GM11168 (cell line): ENCODE data around the gene GGT5.
"Not testable (repeated sequence)": the region's sequence is repeated elsewhere in the genome, so short reads cannot be mapped to it uniquely, and the experiment has no call there.

Experiments used
- in situ Hi-C: fragments of 300-500 bp; cut with MboI; formaldehyde crosslinking; loops from one replicate; pipeline ENCODE4 v1.12.0; 2022; ENCODE audit warnings: low sequenced_read_pairs; ENCODE audit not compliant: unreplicated experiment

Gene GGT5

GRCh38 chr22:24208012-24208749 lies 36.7 kb downstream of the GGT5 start:
- in situ Hi-C loops = no loop called here

GRCh38 chr22:24207264-24208011 lies 37.4 kb downstream of the GGT5 start:
- in situ Hi-C loops = no loop called here

- in situ Hi-C loops = not testable (repeated sequence)
Observed at GRCh38 chr22:24206460-24207263, 38.2 kb downstream of the GGT5 start.

GRCh38 chr22:24205438-24206195 lies 39.3 kb downstream of the GGT5 start:
- in situ Hi-C loops = no loop called here

DNA sequence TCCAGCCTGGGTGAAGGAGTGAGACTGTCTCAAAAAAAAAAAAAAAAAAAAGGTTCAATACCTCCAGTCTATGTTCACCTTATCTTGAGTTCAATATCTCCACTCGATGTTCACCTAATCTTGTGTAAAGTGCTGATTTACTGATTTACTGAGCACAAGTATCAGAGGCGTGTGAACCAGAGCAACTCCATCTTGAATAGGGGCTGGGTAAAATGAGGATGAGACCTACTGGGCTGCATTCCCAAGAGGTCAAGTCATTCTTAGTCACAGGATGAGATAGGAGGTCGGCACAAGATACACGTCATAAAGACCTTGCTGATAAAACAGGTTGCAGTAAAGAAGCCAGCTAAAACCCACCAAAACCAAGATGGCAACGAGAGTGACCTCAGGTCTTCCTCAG lies 41.0 kb downstream of the GGT5 start:
- in situ Hi-C loops = not testable (repeated sequence)

DNA sequence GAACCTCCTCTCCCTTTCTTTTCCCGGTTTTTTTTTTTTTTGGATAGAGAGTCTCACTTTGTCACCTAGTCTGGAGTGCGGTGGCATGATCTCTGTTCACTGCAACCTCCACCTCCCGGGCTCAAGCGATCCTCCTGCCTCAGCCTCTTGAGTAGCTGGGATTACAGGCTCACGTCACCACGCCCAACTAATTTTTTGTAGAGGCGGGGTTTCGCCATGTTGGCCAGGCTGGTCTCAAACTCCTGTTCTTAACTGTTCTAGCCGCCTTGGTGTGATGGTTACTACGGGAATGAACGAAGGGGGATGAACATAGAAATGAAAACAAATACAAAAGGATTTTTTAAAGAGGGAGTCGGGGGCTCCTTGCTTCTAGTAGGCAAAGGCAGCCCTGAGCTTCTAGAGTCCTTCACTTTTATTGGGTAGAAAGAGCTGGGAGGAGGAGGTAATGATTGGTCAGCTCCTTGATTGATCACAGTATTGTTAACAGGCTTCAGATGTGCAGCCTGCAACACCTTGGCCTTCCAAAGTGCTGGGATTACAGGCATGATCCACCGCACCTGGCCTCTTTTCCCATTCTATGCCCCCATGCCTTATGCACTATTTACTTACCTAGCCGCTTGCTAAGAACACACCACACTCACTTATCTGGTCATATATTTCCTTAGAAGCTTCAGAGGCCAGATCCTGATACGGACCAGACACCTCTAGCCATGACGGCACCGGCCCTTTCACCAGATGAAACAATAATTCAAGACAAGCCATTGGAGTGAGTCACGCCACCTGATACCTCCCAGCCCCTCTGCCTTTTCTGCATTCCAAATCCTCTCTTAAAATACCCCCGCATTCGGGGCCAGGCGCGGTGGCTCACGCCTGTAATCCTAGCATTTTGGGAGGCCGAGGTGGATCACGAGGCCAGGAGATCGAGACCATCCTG lies 42.9 kb downstream of the GGT5 start:
- in situ Hi-C loops = no loop called here

- in situ Hi-C loops = no loop called here
Observed at GRCh38 chr22:24200619-24201212, 44.2 kb downstream of the GGT5 start.

- in situ Hi-C loops = no loop called here
Observed at GRCh38 chr22:24198682-24199052, 46.2 kb downstream of the GGT5 start.

- in situ Hi-C loops = no loop called here
Observed at GRCh38 chr22:24191893-24192292, 53.0 kb downstream of the GGT5 start.

- in situ Hi-C loops = no loop called here
Observed at GRCh38 chr22:24191381-24191841, 53.5 kb downstream of the GGT5 start.

- in situ Hi-C loops = no loop called here
Observed at GRCh38 chr22:24190596-24191208, 54.2 kb downstream of the GGT5 start.

- in situ Hi-C loops = no loop called here
Observed at GRCh38 chr22:24190159-24190540, 54.7 kb downstream of the GGT5 start.

GRCh38 chr22:24189249-24190158 lies 55.4 kb downstream of the GGT5 start:
- in situ Hi-C loops = no loop called here

- in situ Hi-C loops = no loop called here
Observed at GRCh38 chr22:24188705-24189248, 56.1 kb downstream of the GGT5 start.

DNA sequence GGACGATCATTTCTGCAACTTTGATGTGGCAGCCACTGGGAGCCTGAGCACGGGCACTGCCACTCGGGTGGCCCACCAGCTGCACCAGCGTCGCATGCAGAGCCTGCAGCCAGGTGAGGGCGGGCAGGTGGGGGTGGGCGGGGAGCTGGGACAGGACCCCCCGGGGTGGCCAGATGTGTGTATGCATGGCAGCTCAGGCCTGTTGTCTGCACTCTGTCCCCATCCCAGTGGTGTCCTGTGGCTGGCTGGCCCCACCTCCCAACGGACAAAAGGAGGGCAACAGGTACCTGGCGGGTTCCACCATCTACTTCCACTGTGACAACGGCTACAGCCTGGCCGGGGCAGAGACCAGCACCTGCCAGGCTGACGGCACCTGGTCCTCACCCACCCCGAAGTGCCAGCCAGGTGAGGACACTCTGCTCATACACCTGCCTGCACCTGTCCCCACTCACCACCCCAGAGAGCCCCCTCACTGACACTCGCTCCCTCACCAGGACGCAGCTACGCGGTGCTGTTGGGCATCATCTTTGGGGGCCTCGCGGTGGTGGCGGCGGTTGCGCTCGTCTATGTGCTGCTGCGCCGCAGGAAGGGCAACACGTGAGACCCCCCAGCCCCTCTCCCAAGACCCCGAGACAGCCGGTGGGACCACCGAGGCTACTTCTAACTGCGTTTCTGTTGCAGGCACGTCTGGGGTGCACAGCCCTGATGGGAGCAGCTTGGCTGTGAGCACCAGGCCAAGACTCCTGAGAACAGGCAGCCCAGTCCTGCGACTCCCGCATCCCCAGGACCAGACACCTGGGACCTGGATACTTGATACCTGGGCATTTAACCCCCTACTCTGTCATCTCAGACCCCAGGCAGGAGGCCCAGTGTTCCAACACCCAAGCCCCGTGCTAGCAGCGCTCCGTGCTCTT lies 56.9 kb downstream of the GGT5 start:
- in situ Hi-C loops = no loop called here
